H1 (cell line): ENCODE results near the gene TMEM178B. TPM values are rescaled to one million over a fixed set of nuclear protein-coding genes. Genes with fewer than 3 reads are reported as not detected.

Experiments
- BACH1 ChIP-seq: IDR thresholded peaks from 2 replicates; pipeline ENCODE4 v1.6.1; 2012; ENCODE audit warnings: low read length, improper control_type of control experiment
- BCL11A ChIP-seq, 2 experiments: IDR thresholded peaks; one replicate each; pipeline ENCODE4 v1.6.1; 2011; ENCODE audit warnings: low read depth in 2 of 2, low read length in 2 of 2, mild to moderate bottlenecking in 2 of 2
- GABPA ChIP-seq: IDR thresholded peaks from 2 replicates; pipeline ENCODE4 v1.6.1; 2011; ENCODE audit warnings: mild to moderate bottlenecking, low read length, moderate library complexity, borderline replicate concordance; ENCODE audit not compliant: insufficient read depth
- RNF2 ChIP-seq: fragments of 200-900, 300-1000 bp; sonication (generic); IDR thresholded peaks from 2 replicates; pipeline ENCODE4 v1.7.1; 2016; ENCODE audit warnings: borderline replicate concordance, low read depth, mild to moderate bottlenecking, antibody characterized with exemption, low read length; ENCODE audit not compliant: poor library complexity, severe bottlenecking; ENCODE audit errors: missing control alignments
- SRF ChIP-seq: IDR thresholded peaks from 2 replicates; pipeline ENCODE4 v1.6.1; 2011; ENCODE audit warnings: mild to moderate bottlenecking, low read depth, low read length, moderate library complexity
- SUZ12 ChIP-seq: fragments of 200-600 bp; sonication (generic); IDR thresholded peaks from 2 replicates; pipeline ENCODE4 v1.6.1; 2012; ENCODE audit warnings: mild to moderate bottlenecking, inconsistent platforms, low read length, moderate library complexity, mixed read lengths
- ZNF274 ChIP-seq: IDR thresholded peaks from 2 replicates; pipeline ENCODE4 v1.7.0; 2012; ENCODE audit warnings: low read length, borderline replicate concordance; ENCODE audit errors: extremely low read depth
- polyA plus RNA-seq, 7 experiments: library from polyadenylated mRNA; depleted of rRNA in 3 of 7; stranded (reverse) in 5 of 7; unstranded in 2 of 7; fragments of >200 nt in 5 of 7; fragments of 200-250 nt in 2 of 7; gene quantifications; 1 replicate in 5 of 7; 2 replicates in 1 of 7; 4 replicates in 1 of 7; pipeline versions ENCODE4 v1.2.1 to v1.2.3, GENCODE V29; 2011 to 2013; ENCODE audit warnings: missing spikeins in 2 of 7, mixed read lengths in 2 of 7
- total RNA-seq: library from RNA; stranded (reverse); fragmentation: NEBNext Ultra II Directional; extraction: Animal tissue kit (Norgen Biotek cat#: 25700); gene quantifications from 2 replicates; pipeline ENCODE4 v1.2.1, GENCODE V29; 2021
- TF ChIP-seq, protein P1 (sequence below): fragments of 300-600 bp; sonication (generic); IDR thresholded peaks from 2 replicates; pipeline ENCODE4 v1.7.1; 2012; ENCODE audit warnings: low read length, moderate library complexity, mild to moderate bottlenecking, inconsistent platforms; ENCODE audit not compliant: insufficient replicate concordance
- TF ChIP-seq, protein P2 (sequence below), 3 experiments: IDR thresholded peaks; 1 replicate in 2 of 3; 2 replicates in 1 of 3; pipeline versions ENCODE4 v1.5.1 to v1.6.1; 2011; ENCODE audit warnings: low read length in 3 of 3, mild to moderate bottlenecking in 3 of 3, inconsistent platforms in 2 of 3, low read depth in 1 of 3, moderate library complexity in 1 of 3; ENCODE audit not compliant: insufficient read depth in 1 of 3; ENCODE audit errors: control extremely low read depth in 1 of 3

TMEM178B gene
- total and polyA plus RNA-seq, 2 of the 8 experiments (the other 6 are each of a cell fraction or from before 2014, with no cell fraction given) = 5.3 to 18.1 TPM

DNA sequence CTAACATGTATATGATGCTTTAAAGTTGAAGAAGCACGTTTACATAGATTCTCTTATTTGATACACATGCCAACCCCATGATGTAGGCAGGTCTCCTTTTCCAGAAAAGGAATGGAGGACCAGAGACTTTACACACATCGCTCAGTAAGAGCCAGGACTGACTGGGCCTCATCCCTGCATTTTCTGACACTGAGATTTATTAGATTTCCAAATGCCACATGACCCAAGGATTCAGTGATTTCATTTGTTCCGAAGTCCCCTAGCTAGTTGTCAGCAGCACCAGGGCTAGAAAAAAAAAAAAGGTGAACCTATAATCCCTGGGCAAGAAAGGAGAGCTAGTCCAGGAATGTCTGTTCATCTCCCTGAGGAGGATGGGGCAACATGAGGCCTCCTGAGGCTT lies 334.0 kb downstream of the TMEM178B start (continued):
- TF ChIP-seq, protein P1, sequence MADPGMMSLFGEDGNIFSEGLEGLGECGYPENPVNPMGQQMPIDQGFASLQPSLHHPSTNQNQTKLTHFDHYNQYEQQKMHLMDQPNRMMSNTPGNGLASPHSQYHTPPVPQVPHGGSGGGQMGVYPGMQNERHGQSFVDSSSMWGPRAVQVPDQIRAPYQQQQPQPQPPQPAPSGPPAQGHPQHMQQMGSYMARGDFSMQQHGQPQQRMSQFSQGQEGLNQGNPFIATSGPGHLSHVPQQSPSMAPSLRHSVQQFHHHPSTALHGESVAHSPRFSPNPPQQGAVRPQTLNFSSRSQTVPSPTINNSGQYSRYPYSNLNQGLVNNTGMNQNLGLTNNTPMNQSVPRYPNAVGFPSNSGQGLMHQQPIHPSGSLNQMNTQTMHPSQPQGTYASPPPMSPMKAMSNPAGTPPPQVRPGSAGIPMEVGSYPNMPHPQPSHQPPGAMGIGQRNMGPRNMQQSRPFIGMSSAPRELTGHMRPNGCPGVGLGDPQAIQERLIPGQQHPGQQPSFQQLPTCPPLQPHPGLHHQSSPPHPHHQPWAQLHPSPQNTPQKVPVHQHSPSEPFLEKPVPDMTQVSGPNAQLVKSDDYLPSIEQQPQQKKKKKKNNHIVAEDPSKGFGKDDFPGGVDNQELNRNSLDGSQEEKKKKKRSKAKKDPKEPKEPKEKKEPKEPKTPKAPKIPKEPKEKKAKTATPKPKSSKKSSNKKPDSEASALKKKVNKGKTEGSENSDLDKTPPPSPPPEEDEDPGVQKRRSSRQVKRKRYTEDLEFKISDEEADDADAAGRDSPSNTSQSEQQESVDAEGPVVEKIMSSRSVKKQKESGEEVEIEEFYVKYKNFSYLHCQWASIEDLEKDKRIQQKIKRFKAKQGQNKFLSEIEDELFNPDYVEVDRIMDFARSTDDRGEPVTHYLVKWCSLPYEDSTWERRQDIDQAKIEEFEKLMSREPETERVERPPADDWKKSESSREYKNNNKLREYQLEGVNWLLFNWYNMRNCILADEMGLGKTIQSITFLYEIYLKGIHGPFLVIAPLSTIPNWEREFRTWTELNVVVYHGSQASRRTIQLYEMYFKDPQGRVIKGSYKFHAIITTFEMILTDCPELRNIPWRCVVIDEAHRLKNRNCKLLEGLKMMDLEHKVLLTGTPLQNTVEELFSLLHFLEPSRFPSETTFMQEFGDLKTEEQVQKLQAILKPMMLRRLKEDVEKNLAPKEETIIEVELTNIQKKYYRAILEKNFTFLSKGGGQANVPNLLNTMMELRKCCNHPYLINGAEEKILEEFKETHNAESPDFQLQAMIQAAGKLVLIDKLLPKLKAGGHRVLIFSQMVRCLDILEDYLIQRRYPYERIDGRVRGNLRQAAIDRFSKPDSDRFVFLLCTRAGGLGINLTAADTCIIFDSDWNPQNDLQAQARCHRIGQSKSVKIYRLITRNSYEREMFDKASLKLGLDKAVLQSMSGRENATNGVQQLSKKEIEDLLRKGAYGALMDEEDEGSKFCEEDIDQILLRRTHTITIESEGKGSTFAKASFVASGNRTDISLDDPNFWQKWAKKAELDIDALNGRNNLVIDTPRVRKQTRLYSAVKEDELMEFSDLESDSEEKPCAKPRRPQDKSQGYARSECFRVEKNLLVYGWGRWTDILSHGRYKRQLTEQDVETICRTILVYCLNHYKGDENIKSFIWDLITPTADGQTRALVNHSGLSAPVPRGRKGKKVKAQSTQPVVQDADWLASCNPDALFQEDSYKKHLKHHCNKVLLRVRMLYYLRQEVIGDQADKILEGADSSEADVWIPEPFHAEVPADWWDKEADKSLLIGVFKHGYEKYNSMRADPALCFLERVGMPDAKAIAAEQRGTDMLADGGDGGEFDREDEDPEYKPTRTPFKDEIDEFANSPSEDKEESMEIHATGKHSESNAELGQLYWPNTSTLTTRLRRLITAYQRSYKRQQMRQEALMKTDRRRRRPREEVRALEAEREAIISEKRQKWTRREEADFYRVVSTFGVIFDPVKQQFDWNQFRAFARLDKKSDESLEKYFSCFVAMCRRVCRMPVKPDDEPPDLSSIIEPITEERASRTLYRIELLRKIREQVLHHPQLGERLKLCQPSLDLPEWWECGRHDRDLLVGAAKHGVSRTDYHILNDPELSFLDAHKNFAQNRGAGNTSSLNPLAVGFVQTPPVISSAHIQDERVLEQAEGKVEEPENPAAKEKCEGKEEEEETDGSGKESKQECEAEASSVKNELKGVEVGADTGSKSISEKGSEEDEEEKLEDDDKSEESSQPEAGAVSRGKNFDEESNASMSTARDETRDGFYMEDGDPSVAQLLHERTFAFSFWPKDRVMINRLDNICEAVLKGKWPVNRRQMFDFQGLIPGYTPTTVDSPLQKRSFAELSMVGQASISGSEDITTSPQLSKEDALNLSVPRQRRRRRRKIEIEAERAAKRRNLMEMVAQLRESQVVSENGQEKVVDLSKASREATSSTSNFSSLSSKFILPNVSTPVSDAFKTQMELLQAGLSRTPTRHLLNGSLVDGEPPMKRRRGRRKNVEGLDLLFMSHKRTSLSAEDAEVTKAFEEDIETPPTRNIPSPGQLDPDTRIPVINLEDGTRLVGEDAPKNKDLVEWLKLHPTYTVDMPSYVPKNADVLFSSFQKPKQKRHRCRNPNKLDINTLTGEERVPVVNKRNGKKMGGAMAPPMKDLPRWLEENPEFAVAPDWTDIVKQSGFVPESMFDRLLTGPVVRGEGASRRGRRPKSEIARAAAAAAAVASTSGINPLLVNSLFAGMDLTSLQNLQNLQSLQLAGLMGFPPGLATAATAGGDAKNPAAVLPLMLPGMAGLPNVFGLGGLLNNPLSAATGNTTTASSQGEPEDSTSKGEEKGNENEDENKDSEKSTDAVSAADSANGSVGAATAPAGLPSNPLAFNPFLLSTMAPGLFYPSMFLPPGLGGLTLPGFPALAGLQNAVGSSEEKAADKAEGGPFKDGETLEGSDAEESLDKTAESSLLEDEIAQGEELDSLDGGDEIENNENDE = no peak
- no peak for TF ChIP-seq RNF2
- TF ChIP-seq BACH1 = no peak
- no peak for TF ChIP-seq ZNF274
- TF ChIP-seq, protein P2, sequence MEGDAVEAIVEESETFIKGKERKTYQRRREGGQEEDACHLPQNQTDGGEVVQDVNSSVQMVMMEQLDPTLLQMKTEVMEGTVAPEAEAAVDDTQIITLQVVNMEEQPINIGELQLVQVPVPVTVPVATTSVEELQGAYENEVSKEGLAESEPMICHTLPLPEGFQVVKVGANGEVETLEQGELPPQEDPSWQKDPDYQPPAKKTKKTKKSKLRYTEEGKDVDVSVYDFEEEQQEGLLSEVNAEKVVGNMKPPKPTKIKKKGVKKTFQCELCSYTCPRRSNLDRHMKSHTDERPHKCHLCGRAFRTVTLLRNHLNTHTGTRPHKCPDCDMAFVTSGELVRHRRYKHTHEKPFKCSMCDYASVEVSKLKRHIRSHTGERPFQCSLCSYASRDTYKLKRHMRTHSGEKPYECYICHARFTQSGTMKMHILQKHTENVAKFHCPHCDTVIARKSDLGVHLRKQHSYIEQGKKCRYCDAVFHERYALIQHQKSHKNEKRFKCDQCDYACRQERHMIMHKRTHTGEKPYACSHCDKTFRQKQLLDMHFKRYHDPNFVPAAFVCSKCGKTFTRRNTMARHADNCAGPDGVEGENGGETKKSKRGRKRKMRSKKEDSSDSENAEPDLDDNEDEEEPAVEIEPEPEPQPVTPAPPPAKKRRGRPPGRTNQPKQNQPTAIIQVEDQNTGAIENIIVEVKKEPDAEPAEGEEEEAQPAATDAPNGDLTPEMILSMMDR (IDR thresholded peaks at IDR 0.05; ENCODE audit: control extremely low read depth in 1 of 3, insufficient read depth in 1 of 3, low read depth in 1 of 3, low read length in 3 of 3) = no peak
- no peak for TF ChIP-seq GABPA
- TF ChIP-seq BCL11A (IDR thresholded peaks at IDR 0.05; ENCODE audit: low read depth in 2 of 2, low read length in 2 of 2) = no peak
- TF ChIP-seq SRF = no peak
- TF ChIP-seq SUZ12 = no peak
